ENCODE measurements around the gene CRACDL.

DNA sequence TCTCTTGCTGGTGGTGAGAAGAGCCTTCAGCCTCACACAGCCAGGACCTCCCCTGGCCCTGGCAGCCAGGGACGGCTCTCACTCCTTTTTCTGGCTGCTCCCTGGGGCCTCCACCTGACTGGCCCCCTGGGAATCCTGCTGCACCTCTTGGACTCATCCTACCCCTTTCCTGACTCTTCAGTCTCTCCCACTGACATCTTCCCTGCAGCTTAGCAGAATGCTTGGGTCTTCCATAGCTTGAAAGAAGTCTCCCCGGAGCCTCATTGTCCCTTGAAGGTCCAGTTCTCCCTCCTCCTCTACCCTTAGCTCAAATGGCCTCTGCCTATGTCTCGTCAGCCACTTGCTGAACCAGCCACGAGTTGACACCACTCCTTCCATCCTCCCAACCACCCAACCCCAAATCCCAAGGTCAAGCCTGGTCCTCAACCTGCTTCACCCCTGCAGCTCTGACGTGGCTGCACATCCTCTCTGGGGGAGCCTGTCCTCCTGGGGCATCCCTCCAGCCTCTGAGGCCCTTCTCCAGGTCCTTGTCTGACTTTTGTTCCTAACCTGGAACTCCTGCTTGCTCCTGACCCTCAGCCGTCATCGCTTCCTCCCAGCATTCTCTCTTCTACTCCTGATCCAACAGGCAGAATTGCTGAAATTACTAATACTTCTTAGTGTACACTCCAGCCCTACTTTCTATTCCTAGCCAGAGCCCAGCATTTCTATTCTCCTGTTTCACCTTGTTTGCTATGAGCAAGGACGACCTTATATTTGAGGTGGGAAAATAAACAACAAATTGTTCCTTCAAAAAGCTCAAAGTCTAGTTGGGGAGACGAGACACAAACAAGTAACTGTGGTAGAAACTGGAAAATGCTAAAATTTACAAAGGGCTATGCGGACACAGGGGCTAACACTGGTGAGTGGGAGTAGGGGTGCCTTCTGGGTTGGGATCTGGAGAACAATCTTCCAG, 136.4 kb downstream of the CRACDL start:
- TF ChIP-seq RAD21 (IDR thresholded peaks at IDR 0.05; ENCODE audit: low read depth): no peak
- TF ChIP-seq CEBPB (IDR thresholded peaks at IDR 0.05): no peak
- TF ChIP-seq TCF12 (IDR thresholded peaks at IDR 0.05; ENCODE audit: low read depth): no peak
- TF ChIP-seq EP300 (IDR thresholded peaks at IDR 0.05; ENCODE audit: borderline replicate concordance): no peak
- no peak for TF ChIP-seq CREB1 (IDR thresholded peaks at IDR 0.05; ENCODE audit: low read depth)
- no peak for TF ChIP-seq YY1 (IDR thresholded peaks at IDR 0.05; ENCODE audit: low read depth)
- no peak for TF ChIP-seq TAF1 (IDR thresholded peaks at IDR 0.05; ENCODE audit: low read depth)
- TF ChIP-seq NFIC (IDR thresholded peaks at IDR 0.05): no peak
